Osteoblast (primary cell): ENCODE data around the gene NEXN. TPM values are rescaled to one million over a fixed set of nuclear protein-coding genes. Genes with fewer than 3 reads are reported as not detected.

Experiments
- DNase-seq: peaks from one replicate; pipeline ENCODE4 v3.0.0; 2011; ENCODE audit warnings: low spot score, mixed read lengths; ENCODE audit not compliant: insufficient read length; ENCODE audit errors: missing footprints
- H2AFZ ChIP-seq: 2 replicates; pipeline ENCODE4 v1.6.0; 2011; ENCODE audit warnings: mild to moderate bottlenecking, low read length
- H3K27ac ChIP-seq: 2 replicates; pipeline ENCODE4 v1.5.1; 2011; ENCODE audit warnings: mild to moderate bottlenecking, low read depth, low read length, moderate library complexity
- H3K27me3 ChIP-seq: 2 replicates; pipeline ENCODE4 v1.6.0; 2012; ENCODE audit warnings: mild to moderate bottlenecking, control low read depth, inconsistent platforms, low read length, moderate library complexity; ENCODE audit not compliant: insufficient read depth
- H3K36me3 ChIP-seq: 2 replicates; pipeline ENCODE4 v1.5.1; 2011; ENCODE audit warnings: mild to moderate bottlenecking, low read length, control low read depth, moderate library complexity; ENCODE audit not compliant: insufficient read depth
- H3K4me1 ChIP-seq: 2 replicates; pipeline ENCODE4 v1.5.1; 2011; ENCODE audit warnings: mild to moderate bottlenecking, low read length, control low read depth, moderate library complexity; ENCODE audit not compliant: insufficient read depth
- H3K4me2 ChIP-seq: 2 replicates; pipeline ENCODE4 v1.6.0; 2011; ENCODE audit warnings: mild to moderate bottlenecking, low read length; ENCODE audit not compliant: insufficient read depth
- H3K4me3 ChIP-seq: fragments of 200-600 bp; sonication (generic); 3 replicates; pipeline ENCODE4 v1.5.1; 2012; ENCODE audit warnings: mild to moderate bottlenecking, low read length, inconsistent platforms; ENCODE audit not compliant: insufficient read depth
- H3K79me2 ChIP-seq: 2 replicates; pipeline ENCODE4 v1.6.0; 2012; ENCODE audit warnings: mild to moderate bottlenecking, low read length, control low read depth, inconsistent platforms; ENCODE audit not compliant: insufficient read depth
- H3K9me3 ChIP-seq: 2 replicates; pipeline ENCODE4 v1.5.1; 2011; ENCODE audit warnings: low read depth, low read length, control low read depth
- H4K20me1 ChIP-seq: 2 replicates; pipeline ENCODE4 v1.6.0; 2012; ENCODE audit warnings: mild to moderate bottlenecking, low read length, control low read depth; ENCODE audit not compliant: insufficient read depth
- CTCF ChIP-seq: IDR thresholded peaks from 2 replicates; pipeline ENCODE4 v1.5.1; 2011; ENCODE audit warnings: mild to moderate bottlenecking, low read depth, low read length, moderate library complexity; ENCODE audit errors: extremely low read depth
- total RNA-seq: library from RNA; depleted of rRNA; stranded (reverse); fragments of >200 nt; gene quantifications from 2 replicates; pipeline ENCODE4 v1.2.3, GENCODE V29; 2012

The NEXN gene
- total RNA-seq, 1 donor = 6.9 TPM

- Histone ChIP-seq H3K36me3 (peaks cover 22% of the 10 kb centered on the region), H4K20me1 (peaks cover 66% of the 10 kb centered on the region), H3K27ac (peak overlapping the region; percentile 43), H3K4me3 (peak overlapping the region; percentile 94), H3K4me1 (peaks cover 26% of the 10 kb centered on the region), H3K4me2 (peak overlapping the region; percentile 77), H3K9me3 (no peaks in the 10 kb centered on the region), H3K79me2 (peaks cover 95% of the 10 kb centered on the region), H3K27me3 (no peaks in the 10 kb centered on the region), H2AFZ (no peak overlapping the region)
- TF ChIP-seq CTCF = no peak
- peak; percentile 70 for DNase-seq
Measured at GRCh38 chr1:77975386-77975785, 87.0 kb downstream of the NEXN start.

GRCh38 chr1:77975907-77976306, 87.5 kb downstream of the NEXN start:
- DNase-seq = peak; percentile 4
- H3K79me2 ChIP-seq = peaks cover 95% of the 10 kb centered on the region
- no peak for TF ChIP-seq CTCF
- H3K4me2 ChIP-seq = peak overlapping the region; percentile 77
- H2AFZ ChIP-seq = no peak overlapping the region
- H3K27ac ChIP-seq = peak overlapping the region; percentile 43
- H3K27me3 ChIP-seq = no peaks in the 10 kb centered on the region
- peaks cover 21% of the 10 kb centered on the region for H3K36me3 ChIP-seq
- H3K4me3 ChIP-seq = peak overlapping the region; percentile 94
- no peaks in the 10 kb centered on the region for H3K9me3 ChIP-seq
- H3K4me1 ChIP-seq = peaks cover 30% of the 10 kb centered on the region
- H4K20me1 ChIP-seq = peaks cover 61% of the 10 kb centered on the region

- Histone ChIP-seq H3K4me2 (peak overlapping the region; percentile 77), H3K36me3 (peaks cover 15% of the 10 kb centered on the region), H3K79me2 (peaks cover 95% of the 10 kb centered on the region), H3K4me1 (peaks cover 31% of the 10 kb centered on the region), H2AFZ (no peak overlapping the region), H4K20me1 (peaks cover 58% of the 10 kb centered on the region), H3K4me3 (peak overlapping the region; percentile 94), H3K27me3 (no peaks in the 10 kb centered on the region), H3K9me3 (no peaks in the 10 kb centered on the region), H3K27ac (peak overlapping the region; percentile 43)
- DNase-seq = no peak
- TF ChIP-seq CTCF = no peak
Measured at GRCh38 chr1:77976433-77977076, 88.1 kb downstream of the NEXN start.

- Histone ChIP-seq H3K4me3 (peak overlapping the region; percentile 94), H3K36me3 (peaks cover 16% of the 10 kb centered on the region), H3K79me2 (peaks cover 95% of the 10 kb centered on the region), H3K27ac (peak overlapping the region; percentile 98), H3K9me3 (no peaks in the 10 kb centered on the region), H3K4me1 (peaks cover 31% of the 10 kb centered on the region), H4K20me1 (peaks cover 47% of the 10 kb centered on the region), H2AFZ (no peak overlapping the region), H3K27me3 (no peaks in the 10 kb centered on the region), H3K4me2 (peak overlapping the region; percentile 77)
- DNase-seq = no peak
- TF ChIP-seq CTCF = no peak
Measured at GRCh38 chr1:77977989-77978292, 89.5 kb downstream of the NEXN start.
